ENCODE results near the gene DIPK1A. TPM values are rescaled to one million over a fixed set of nuclear protein-coding genes. Genes with fewer than 3 reads are reported as not detected.
A peak's percentile ranks its signal among the peaks of the same experiment; 100 is the strongest.

DIPK1A gene
- total RNA-seq, 1 donor from 2014 or later: 3.9 TPM

DNA sequence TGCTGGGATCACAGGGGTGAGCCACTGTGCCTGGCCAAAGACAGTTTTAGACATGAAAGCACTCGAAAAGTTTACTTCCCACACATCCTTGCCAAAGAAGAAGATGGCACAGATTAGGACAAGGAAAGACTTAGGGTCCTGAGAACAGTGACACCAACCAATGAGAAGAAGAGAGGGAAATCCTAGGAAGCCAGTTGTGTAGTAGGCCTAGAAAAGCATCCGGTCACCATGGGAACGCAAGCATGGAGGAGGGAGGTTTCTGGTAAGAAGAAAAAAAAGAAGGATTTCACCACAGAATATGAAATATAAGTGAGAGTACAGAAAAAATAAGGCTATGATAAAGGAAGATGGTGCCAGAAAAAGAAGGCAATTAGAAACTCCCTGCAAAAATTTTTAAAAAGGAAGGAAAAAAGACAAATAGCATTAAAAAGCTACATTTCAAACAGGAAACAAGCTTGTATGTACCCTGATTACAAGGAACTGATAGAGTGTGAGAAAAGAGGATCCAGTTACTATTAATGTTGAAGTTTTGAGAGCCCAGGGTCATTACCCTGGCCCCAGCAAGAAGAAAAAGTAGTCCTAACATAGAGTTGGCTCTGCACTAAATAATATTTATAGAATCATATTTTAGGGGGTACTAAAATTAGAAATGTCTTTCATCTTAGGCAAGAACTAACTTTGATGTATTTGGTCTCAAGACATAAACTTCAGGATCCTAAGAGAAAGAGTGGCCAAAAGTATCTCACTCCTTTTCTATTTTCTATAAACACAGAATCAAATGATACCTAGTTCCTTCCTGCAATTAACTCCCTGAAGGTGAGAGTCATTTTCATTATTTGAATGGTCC, 16.1 kb downstream of the DIPK1A start:
- Mint-ChIP-seq H3K27me3 (ENCODE audit: unreplicated experiment) (no peaks in the 10 kb centered on the region), H3K36me3 (ENCODE audit: low read depth, unreplicated experiment) (no peaks in the 10 kb centered on the region), H3K9me3 (ENCODE audit: unreplicated experiment) (no peaks in the 10 kb centered on the region), H3K4me1 (ENCODE audit: unreplicated experiment) (peaks cover 9% of the 10 kb centered on the region), H3K27ac (ENCODE audit: unreplicated experiment) (peak overlapping the region; percentile 1), H3K4me3 (ENCODE audit: unreplicated experiment) (no peak overlapping the region)
- DNase-seq (ENCODE audit: low spot score): peak; percentile 18
- TF ChIP-seq, protein P1, sequence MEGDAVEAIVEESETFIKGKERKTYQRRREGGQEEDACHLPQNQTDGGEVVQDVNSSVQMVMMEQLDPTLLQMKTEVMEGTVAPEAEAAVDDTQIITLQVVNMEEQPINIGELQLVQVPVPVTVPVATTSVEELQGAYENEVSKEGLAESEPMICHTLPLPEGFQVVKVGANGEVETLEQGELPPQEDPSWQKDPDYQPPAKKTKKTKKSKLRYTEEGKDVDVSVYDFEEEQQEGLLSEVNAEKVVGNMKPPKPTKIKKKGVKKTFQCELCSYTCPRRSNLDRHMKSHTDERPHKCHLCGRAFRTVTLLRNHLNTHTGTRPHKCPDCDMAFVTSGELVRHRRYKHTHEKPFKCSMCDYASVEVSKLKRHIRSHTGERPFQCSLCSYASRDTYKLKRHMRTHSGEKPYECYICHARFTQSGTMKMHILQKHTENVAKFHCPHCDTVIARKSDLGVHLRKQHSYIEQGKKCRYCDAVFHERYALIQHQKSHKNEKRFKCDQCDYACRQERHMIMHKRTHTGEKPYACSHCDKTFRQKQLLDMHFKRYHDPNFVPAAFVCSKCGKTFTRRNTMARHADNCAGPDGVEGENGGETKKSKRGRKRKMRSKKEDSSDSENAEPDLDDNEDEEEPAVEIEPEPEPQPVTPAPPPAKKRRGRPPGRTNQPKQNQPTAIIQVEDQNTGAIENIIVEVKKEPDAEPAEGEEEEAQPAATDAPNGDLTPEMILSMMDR (IDR thresholded peaks at IDR 0.05; ENCODE audit: unreplicated experiment): no peak

DNA sequence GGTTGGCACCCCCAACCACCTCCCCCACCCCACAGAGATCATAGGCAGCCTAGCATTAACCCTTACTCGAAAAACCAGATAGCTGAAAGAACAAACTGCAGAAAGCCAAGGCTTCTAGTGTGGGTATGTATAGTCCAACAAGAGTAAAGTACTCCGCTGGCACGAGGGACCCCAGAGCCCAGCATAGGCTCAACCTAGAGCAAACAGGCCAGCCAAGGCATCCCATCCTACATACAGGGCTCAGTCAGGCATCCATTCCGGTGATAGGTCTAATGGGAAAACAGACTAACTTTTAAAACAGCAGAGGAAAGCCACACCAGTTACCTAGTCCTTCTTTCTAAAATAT, 17.8 kb downstream of the DIPK1A start:
- Mint-ChIP-seq H3K4me1 (ENCODE audit: unreplicated experiment) (peaks cover 9% of the 10 kb centered on the region), H3K9me3 (ENCODE audit: unreplicated experiment) (no peaks in the 10 kb centered on the region), H3K36me3 (ENCODE audit: low read depth, unreplicated experiment) (no peaks in the 10 kb centered on the region), H3K27me3 (ENCODE audit: unreplicated experiment) (no peaks in the 10 kb centered on the region), H3K27ac (ENCODE audit: unreplicated experiment) (no peak overlapping the region), H3K4me3 (ENCODE audit: unreplicated experiment) (no peak overlapping the region)
- TF ChIP-seq, protein P1 (IDR thresholded peaks at IDR 0.05; ENCODE audit: unreplicated experiment): no peak
- no peak for DNase-seq (ENCODE audit: low spot score)

DNA sequence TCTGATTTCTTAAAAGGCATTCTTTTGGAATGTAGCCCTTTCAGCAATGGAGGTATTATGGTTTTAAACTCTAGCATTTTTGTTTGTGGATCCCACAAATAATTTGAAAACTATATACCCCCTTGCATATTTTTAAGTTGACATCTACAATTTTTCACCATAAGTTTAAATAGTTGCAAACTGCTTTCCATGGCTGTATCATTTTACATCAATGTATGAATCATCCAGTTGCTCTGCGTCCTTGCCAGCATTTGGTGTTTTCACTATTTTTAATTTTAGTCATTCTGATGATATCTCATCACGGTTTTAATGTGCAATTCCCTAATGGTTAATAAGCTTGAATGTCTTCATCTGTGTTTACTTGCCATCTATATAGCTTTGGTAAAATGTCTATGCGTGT, 20.7 kb downstream of the DIPK1A start:
- Mint-ChIP-seq H3K27me3 (ENCODE audit: unreplicated experiment) (no peaks in the 10 kb centered on the region), H3K9me3 (ENCODE audit: unreplicated experiment) (no peaks in the 10 kb centered on the region), H3K4me1 (ENCODE audit: unreplicated experiment) (peaks cover 8% of the 10 kb centered on the region), H3K4me3 (ENCODE audit: unreplicated experiment) (no peak overlapping the region), H3K27ac (ENCODE audit: unreplicated experiment) (no peak overlapping the region), H3K36me3 (ENCODE audit: low read depth, unreplicated experiment) (no peaks in the 10 kb centered on the region)
- DNase-seq (ENCODE audit: low spot score): no peak
- TF ChIP-seq, protein P1 (IDR thresholded peaks at IDR 0.05; ENCODE audit: unreplicated experiment): no peak

DNA sequence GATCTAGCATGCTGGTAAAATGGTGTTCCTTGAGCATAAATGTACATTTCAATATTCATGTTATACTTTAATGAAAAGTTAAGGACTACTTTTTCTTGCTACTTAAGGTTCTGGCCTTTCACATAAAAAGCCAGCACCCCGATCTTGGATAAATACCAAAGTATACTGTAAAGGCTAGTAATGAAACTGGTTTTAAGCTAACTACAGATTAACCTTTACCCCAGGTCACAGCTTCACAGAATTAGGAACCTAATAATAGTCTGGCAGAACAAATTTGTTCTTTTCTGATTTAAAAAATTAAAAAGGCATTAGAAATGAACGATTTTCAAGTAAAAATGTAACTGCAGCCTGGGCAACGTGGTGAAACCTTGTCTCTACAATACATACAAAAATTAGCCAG, 23.5 kb downstream of the DIPK1A start:
- DNase-seq (ENCODE audit: low spot score): no peak
- H3K9me3 Mint-ChIP-seq (ENCODE audit: unreplicated experiment): no peaks in the 10 kb centered on the region
- H3K4me1 Mint-ChIP-seq (ENCODE audit: unreplicated experiment): peaks cover 3% of the 10 kb centered on the region
- H3K4me3 Mint-ChIP-seq (ENCODE audit: unreplicated experiment): no peak overlapping the region
- no peak overlapping the region for H3K27ac Mint-ChIP-seq (ENCODE audit: unreplicated experiment)
- no peaks in the 10 kb centered on the region for H3K36me3 Mint-ChIP-seq (ENCODE audit: low read depth, unreplicated experiment)
- H3K27me3 Mint-ChIP-seq (ENCODE audit: unreplicated experiment): no peaks in the 10 kb centered on the region
- TF ChIP-seq, protein P1 (IDR thresholded peaks at IDR 0.05; ENCODE audit: unreplicated experiment): no peak

DNA sequence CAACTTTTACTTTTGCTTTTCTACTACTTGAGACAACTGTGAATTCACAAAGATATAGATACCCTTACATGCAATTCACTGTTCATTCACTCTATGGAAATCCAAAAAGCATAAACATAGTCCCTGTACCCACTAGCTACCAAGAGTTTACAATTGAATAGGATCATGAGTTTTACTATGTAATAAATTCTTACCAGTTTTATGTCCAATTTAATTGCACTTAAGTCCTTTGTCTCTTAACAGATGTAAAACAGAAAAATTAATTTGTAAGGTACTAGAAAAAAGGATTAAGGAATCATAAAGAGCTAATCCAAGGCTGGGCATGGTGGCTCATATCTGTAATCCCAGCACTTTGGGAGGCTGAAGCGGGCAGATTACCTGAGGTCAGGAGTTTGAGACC, 24.4 kb downstream of the DIPK1A start:
- no peaks in the 10 kb centered on the region for H3K9me3 Mint-ChIP-seq (ENCODE audit: unreplicated experiment)
- H3K27me3 Mint-ChIP-seq (ENCODE audit: unreplicated experiment): no peaks in the 10 kb centered on the region
- H3K4me3 Mint-ChIP-seq (ENCODE audit: unreplicated experiment): no peak overlapping the region
- H3K27ac Mint-ChIP-seq (ENCODE audit: unreplicated experiment): no peak overlapping the region
- TF ChIP-seq, protein P1 (IDR thresholded peaks at IDR 0.05; ENCODE audit: unreplicated experiment): no peak
- peaks cover 3% of the 10 kb centered on the region for H3K4me1 Mint-ChIP-seq (ENCODE audit: unreplicated experiment)
- DNase-seq (ENCODE audit: low spot score): no peak
- H3K36me3 Mint-ChIP-seq (ENCODE audit: low read depth, unreplicated experiment): no peaks in the 10 kb centered on the region

Data from endothelial cell (in vitro differentiated cells).